Body of pancreas (tissue), 4 donors: Measurements from ENCODE around the gene SENP3.

Source experiments
- CTCF ChIP-seq, 7 experiments: fragments of 450-650 bp in 4 of 7; fragments of 200-600 bp in 3 of 7; sonication (generic) in 3 of 7; IDR thresholded peaks; one replicate each; pipeline ENCODE4 v1.5.1; 2016 to 2019; ENCODE audit warnings: antibody characterized with exemption in 7 of 7
- POLR2A ChIP-seq, 3 donors: fragments of 450-650 bp; IDR thresholded peaks; one replicate each; pipeline ENCODE4 v1.6.1; 2016; ENCODE audit warnings: antibody characterized with exemption in 3 of 3, mild to moderate bottlenecking in 2 of 3

GRCh38 chr17:7559320-7560171, 2.2 kb upstream of the SENP3 start:
- TF ChIP-seq POLR2A (IDR thresholded peaks at IDR 0.05) (no peak), CTCF (IDR thresholded peaks at IDR 0.05) (no peak)
